Measurements from ENCODE around the gene TUBA4B.

TUBA4B gene

DNA sequence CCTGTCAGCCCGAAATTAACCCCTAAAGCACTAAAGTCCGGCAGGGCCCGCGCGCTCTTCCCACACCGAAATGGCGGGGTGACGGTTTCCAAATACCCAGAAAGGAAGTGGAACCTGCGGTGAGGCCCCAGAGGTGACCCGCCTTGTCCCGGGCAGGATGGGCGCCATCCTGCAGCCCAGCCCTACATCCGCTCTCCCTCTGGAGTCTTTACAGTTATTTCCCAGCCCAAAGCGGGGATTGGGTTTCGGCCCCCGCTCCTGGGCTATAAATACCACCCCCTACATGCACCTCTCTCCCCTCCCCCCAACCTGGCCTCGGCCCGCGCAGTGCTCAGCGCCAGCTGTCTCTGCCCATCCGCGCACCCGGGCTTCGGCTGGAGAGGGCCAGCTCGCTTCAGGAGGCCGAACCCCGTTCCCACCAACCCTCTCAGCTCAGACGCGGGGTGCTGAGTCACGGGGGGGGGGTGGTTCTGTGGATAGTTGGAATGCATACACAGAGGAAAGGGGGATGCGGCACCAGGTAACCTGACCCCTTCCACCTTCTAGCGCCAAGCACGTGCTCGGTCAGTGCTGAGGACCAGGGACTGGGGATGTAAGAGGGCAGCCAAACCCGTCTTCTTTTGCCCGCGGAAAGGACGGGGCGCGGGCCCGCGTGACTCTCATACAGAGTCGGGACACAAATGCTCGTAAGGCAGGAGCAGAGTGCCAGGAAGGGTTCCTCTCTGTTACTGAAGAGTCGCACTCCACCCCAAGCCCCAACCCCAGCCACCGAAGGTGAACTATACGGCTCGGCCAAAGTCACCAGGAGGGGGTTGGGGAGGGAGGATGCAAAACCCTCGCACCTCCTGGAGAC, at the start of gene TUBA4B:
Gene TUBA4B (plus strand): TSS at position 344 of the 853 bp plus-strand sequence. CDS start 165 bp downstream, at position 509.
- DNase-seq: peak in 1 of 2 donors; percentile 70

DNA sequence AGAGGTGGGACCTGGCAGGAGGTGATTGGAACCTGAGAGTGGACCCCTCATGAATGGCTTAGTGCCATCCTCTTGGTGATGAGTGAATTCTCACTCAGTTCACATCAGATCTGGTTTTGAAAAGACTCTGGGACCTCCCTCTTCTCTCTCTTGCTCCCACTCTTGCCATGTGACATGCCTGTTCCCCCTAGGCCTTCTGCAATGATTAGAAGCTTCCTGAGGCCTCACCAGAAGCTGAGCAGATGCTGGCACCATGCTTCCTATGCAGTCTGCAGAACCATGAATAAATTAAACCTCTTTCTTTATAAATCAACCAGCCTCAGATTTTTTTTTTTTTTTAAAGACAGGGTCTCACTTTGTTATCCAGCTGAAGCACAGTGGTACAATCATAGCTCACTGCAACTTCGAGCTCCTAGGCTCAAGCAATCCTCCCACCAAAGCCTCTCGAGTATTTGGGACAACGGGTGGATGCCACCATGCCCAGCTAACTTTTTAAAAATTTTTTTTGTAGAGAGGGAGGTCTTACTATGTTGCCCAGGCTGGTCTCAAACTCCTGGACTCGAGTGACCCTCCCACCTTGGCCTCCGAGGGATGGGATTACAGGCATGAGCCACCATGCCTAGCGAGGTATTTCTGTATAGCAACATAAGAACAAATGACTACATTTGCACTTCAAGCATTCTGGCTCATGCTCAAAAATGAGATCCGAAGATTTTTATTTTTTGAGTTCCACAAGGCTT, 48.4 kb upstream of the TUBA4B start:
- no peak for DNase-seq

DNA sequence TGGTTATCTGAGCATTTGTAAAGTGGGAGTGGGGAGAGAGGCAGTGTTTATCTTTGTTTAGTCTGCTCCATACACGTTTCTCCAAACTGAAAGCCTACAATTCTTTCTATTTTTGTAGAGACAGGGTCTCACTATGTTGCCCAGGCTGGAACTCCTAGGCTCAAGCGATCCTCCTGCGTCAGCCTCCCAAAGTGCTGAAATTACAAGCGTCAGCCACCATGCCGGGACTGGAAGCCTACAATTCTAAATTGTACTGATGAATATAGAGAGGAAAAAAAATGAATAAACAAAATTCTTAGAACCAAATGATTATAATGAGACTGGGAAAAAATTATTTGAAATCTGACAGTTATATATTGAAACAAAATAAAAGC, 47.9 kb upstream of the TUBA4B start:
- no peak for DNase-seq

DNA sequence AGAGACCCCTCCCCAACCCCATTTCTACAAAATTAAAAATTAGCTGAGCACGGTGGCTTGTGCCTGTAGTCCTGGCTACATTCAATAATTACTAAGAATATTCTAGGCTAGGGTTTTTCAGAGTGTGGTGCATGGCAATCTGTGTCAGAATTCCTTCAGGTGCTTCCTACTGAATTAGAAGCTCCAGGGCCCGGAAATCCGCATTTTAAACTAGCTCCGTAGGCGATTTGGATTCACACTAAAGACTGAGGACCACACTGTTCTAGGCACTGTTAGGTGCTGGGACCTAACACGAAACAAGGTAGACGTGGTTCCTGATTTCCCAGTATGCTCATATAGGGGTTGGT, 47.1 kb upstream of the TUBA4B start:
- DNase-seq: no peak

DNA sequence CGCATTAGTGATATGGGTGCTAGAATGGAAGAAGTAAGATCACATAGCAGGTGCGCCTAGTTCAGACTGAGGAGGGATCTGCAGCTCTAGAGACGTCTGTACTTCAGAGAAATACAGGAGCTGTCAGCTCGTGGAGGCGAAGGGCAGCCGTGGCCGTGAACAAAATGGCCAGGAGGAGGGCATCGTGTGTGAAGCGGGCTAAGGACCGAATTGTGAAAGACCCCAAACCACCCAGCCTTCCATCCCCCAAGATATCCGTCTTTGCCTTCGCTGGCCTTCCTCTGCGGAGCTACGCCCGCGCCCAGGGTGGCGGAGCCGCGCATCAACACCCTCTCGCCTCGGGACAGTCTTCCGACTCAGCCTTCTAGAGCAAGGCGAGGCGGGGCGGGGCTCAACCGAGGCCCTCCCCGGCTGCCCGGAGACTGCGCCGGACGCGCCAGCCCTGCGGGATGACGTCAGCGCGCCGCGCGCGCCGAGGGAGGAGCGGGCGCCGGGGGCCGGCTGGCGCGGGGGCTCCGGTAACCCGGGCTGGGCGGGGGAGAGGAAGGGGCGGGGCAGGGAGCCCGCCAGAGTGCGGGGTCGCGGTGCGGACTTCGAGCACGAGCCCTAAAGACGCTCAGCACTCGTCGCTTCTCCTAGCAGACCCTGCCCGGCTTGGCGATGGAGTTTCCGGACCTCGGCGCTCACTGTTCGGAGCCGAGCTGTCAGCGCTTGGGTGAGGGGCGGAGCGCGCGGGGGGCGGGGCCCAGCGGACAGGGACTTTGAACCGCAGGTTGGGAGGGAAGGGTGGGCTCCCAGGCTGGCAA, 46.5 kb upstream of the TUBA4B start, which contains the start of gene ZFAND2B:
Gene ZFAND2B (plus strand): TSS at position 455 of the 806 bp plus-strand sequence. CDS start 206 bp downstream, at position 661.
- peak; percentile 82 to 94 for DNase-seq

DNA sequence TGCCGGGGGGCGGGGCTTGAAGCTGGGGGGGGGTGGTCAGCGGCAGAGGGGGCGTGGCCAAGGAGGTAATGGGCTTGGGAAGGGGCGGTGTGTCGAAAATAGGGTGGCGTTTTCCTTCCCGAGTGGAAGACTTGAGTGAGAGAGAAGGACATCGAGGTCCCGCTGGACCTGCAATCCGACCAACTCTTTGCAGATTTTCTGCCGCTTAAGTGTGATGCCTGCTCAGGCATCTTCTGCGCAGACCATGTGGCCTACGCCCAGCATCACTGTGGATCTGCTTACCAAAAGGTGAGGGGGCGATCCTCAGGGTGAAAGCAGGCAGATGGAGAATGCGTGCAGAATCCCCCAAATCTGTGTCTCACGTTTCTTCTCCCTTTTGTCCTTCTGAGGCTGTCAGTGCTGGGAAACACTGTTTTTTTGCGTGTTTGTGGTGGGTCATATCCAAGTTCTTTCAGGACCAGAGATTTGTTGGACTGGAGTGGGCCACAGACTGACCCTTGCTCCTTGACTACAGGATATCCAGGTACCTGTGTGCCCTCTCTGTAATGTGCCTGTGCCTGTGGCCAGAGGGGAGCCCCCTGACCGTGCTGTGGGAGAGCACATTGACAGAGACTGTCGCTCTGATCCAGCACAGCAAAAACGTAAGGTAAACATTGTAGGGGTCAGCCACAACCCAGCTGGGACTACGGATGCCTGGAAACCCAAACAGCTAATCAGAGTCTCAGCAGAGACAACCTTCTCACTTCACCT, 45.7 kb upstream of the TUBA4B start:
- no peak for DNase-seq

DNA sequence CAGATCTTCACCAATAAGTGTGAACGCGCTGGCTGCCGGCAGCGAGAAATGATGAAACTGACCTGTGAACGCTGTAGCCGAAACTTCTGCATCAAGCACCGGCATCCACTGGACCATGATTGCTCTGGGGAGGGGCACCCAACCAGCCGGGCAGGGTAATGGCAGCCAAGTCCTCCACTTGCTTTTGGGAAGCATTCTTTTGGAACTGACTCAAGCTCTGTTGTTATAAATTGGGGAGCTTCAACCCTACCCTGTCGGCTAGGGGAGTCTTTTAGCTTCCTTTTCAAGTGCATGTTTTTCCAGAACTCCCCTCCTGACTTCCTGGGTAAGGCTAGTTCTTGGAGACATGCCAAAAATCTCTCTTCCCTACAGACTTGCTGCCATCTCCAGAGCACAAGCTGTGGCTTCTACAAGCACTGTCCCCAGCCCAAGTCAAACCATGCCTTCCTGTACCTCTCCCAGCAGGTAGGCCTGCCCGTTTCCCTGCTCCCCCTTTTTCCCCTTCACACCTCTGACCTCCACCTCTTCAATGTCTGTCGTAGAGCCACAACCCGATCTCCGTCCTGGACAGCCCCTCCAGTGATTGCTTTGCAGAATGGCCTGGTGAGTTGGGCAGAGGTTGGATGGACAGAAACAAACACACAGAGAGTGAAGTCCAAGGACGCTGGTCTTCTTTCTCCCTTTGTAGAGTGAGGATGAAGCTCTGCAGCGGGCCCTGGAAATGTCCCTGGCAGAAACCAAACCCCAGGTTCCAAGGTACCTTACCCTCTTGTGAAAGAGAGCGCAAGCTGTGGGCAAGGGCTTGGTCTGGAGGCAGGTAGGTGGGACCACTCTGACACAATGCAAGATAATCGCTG, 44.9 kb upstream of the TUBA4B start:
- DNase-seq: no peak

DNA sequence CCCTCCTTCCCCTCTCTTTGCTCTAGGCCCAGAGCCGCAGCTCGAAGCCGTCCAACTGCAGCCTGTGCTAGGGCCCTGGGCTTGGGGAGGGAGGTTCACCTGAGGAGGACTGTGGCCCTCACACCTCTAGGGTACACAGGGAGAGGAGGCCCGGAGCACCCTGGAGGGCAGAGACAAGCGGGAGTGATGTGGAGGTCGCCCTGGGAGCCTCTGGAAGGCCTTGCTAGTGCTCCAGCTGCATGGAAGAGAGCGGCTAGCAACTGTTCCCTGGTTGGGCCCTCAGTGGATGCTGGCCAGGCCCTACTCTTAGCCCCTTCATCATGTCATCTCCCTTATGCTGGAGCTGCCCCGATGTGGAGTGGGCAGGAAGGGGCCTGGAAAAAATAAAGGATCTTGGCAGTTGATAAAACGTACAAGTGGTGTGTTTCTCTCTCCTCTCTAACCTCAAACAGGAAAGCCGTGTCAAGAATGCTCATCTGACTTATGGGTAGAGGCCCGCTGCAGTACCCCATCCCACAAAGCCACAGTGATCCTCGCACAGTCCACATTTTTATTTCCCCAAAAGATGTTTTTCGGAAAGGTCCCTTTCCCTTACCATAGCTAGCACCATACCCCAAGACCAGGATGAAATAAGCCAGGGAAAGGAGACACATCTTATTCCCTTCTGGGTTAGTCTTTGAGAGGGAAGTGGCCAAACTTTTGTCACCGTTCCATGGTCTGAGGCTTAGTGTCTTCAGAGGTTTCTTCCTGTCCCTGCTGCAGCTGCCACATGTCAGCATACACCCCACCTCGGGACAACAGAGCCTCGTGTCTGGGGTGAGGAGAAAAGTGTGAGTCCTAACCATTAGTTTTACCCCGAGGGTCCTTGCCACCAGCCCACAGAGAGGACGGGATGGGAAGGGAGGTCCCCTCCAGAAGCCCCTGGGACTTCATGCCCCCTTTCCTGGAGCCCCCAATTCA, 43.5 kb upstream of the TUBA4B start:
- DNase-seq: no peak

DNA sequence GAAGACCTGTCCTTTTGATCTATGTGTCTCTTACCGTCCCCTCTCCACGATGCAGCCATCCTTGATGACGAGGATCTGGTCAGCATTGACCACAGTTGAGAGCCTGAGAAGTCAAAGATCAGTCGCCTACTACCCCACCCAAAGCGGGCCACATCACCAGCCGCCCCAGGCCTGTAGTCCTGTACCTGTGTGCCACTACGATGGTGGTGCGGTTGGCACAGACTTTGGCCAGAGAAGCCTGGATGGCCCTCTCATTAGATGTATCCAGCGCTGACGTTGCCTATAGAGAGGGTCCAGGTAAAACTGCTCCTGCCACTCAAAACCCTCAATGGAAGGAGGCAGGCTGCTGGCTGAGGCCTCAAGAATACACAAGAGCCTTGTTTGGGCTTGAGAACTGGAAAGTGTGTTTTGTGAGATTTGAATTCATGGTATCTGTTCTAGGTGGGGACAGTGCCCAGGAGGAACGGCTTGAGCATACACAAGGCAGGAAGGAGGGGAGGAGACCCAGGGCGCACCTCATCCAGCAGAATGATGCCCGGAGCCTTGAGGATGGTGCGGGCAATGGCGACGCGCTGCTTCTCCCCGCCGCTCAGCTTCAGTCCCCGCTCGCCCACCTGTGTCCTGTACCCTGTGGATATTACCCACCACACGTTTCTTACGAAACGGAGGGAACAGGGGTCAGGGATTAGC, 42.7 kb upstream of the TUBA4B start:
- no peak for DNase-seq

DNA sequence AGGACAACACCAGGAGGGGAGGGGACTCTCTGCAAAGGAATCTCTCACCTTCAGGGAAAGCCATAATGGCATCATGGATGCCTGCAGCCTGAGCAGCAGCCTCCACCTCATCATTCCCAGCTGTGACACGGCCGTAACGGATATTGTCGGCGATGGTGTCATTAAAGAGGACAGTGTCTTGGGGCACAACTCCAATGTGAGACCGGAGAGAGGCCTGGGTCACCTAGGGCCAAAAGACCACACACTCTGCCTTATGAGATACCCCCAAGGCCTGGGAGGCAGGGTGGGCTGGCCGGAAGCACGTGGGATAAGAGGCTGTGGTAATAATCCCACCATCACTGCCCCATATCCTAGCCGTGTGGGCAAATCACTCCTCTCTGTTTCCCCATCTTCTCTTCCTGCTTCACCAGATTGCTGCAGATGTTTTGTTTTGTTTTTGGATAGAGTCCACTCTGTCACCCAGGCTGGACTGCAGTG, 42.1 kb upstream of the TUBA4B start:
- DNase-seq: no peak

DNA sequence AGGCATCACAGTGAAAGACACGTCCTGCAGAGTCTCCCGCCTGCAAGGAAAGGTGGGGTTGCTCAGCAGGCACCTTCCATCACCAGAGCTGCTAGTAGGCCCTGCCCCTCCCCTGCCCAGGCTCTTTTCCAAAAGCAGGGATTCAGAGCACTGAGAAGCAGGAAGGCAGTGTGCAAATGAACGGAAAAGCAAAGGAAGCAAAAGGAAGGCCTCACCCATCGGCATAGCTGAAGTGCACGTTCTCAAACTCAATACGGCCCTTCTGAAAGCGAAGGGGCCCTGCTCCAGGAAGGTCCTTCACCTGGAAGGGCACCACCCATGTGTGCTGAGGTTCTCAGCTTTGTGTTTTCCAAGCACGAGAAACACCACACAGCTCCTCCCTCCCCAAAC, 40.0 kb upstream of the TUBA4B start:
- no peak for DNase-seq

DNA sequence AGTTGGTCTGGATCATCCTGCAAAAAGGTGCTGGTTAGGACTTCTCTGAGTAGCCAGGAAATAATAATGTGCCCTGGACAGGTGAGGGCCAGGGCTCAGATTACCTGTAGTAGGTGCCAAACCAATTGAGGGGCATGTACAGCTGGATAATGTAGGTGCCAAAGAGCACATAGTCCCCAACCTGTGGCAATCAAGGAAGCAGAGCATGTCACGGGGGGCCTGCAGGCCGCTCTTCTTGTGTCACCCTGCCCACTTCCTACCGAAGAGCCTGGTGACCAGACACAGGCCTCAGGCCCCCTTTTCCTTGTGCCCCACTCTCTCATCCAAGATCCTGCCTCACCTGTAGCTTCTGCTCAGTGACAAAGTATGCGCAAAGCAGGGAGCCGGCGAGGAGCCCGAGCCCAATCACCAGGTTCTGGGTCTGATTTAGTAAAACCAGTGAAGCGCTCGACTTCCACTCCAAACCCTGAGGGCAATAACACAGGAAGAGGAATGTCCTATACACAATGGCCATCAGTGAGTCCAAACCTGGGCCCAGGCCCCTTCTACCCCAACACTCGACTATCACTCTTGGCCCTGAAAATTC, 39.5 kb upstream of the TUBA4B start:
- no peak for DNase-seq

DNA sequence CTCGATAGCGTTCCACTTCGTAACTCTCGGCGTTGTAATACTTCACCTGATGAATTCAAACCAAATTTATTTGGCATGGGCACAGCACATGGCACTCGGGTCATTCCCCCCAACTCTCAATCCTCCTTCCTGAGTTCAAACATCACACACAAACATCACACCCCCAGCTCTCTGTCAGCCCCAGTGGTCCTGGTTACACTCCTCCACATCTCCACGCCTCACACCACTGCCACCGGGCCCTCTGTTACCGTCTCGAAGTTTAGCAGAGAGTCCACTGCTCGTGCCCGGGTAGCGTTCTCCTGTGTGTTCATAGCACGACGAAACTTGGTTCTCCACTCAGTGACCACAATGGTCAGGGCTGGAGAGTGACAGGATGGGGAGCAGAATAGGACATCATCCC, 38.9 kb upstream of the TUBA4B start:
- DNase-seq: no peak

DNA sequence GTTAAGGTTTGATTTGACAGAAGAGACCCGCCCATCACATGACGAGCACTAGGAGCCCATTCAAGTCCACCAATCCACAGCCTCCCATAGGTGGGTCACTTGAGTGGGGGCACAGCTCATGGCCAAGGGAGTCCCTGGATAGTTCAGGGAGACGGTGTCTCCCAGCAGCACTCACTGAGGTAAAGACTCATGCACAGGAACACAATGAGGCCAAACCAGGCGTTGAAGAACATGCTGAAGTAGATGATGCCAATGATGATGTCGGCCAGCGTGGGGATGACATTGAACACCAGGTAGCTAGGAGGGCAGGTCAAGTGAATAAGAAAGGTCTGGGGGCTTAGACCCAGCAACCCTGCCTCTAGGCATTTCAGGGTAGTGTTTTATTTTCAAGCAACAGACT, 38.3 kb upstream of the TUBA4B start:
- DNase-seq: no peak

DNA sequence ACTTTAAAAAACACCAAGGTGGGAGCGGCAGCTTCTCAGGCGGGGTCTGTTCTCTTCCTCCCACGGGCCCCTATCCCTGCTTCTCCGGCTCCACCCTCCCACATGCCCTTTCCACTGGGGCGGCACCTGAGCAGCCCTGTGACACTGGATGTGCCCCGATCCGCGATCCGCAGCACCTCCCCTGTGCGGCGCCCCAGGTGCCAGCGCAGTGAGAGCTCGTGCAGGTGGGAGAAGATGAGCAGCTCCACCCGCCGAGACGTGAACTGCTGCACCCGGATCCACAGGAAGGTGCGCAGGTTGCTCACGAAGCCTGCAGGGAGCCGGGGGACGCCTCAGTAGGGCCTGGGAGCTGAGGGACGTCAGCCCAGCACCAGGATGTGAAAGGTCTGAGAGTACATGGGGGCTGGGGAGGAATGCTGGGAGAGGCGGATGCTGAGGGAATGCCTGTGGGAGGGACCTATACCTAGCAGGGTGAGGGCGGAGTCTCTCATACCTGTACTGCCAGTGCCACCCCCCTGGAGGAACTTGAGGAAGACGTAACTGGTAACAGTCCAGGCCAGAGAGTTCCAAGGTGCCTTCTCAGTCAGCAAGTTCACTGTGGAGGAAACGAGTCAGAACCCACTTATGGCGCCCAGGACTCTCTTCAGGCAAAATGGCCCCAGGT, 37.0 kb upstream of the TUBA4B start:
- no peak for DNase-seq

DNA sequence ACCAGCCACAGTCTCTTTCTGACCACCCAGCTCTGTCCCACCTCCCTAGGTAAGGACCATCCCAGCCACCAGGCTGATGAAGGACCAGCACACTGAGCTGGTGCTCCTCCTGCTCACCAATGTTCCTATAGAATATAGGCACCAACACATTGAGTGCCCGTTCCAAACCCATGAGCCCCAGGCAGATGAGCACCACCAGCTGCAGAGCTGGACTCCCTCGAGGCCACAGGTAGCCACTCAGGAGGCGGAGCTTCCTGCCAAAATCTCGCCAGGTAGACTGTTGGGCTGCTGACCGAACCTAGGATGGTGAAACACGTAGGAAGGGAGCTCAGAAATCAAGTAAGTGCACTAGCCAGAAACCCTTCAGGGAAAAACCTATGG, 36.5 kb upstream of the TUBA4B start:
- DNase-seq: no peak

DNA sequence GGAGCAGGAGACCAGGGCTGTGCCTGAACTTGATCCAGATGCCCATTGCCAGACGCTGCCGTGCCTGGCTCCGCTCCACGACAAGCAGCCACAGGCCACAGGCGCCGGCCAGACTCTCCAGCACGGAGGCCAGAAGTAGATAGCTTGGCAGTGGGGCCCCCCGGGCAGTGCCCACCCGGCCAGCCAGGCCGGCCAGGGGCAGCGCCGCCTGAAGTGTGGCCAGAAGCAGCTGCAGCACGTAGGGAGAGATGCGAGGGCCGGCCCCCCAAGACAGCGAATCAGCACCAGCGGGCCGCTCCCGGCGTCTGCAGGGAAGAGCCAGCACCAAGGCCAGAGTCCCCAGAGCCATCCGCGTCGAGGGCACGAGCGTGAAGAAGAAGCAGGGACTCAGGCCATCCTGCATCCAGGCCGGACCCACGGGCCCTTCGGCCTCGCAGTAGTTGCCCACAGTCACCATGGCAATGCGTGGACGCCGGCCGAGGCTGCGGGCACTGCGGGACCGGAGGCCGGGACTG, 34.8 kb upstream of the TUBA4B start:
- peak in 1 of 2 donors; percentile 48 for DNase-seq

All from bone marrow (tissue), 2 donors.